Measurements from ENCODE around the gene RXFP2. TPM values are rescaled to one million over a fixed set of nuclear protein-coding genes. Genes with fewer than 3 reads are reported as not detected.

RXFP2 gene
- total RNA-seq, 4 donors from 2014 or later = 0.19 to 0.44 TPM; not detected in 2

GRCh38 chr13:31814536-31814935 lies 75.2 kb downstream of the RXFP2 start:
- no peak overlapping the region for H3K4me3 ChIP-seq (ENCODE audit: low read depth, poor library complexity, severe bottlenecking)
- WGBS, 2 donors = 85 to 88% methylated on average over 5 of the region's 5 CpGs
- DNase-seq (ENCODE audit: low spot score in 2 of 2) = no peak
- TF ChIP-seq POLR2A (IDR thresholded peaks at IDR 0.05) = no peak
- TF ChIP-seq, protein P1, sequence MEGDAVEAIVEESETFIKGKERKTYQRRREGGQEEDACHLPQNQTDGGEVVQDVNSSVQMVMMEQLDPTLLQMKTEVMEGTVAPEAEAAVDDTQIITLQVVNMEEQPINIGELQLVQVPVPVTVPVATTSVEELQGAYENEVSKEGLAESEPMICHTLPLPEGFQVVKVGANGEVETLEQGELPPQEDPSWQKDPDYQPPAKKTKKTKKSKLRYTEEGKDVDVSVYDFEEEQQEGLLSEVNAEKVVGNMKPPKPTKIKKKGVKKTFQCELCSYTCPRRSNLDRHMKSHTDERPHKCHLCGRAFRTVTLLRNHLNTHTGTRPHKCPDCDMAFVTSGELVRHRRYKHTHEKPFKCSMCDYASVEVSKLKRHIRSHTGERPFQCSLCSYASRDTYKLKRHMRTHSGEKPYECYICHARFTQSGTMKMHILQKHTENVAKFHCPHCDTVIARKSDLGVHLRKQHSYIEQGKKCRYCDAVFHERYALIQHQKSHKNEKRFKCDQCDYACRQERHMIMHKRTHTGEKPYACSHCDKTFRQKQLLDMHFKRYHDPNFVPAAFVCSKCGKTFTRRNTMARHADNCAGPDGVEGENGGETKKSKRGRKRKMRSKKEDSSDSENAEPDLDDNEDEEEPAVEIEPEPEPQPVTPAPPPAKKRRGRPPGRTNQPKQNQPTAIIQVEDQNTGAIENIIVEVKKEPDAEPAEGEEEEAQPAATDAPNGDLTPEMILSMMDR (IDR thresholded peaks at IDR 0.05) = no peak
- intact Hi-C loops (cut with DNase I; ENCODE audit: low total_unique reads) = no loop called here

- 3 to 45% methylated on average over 1 of the region's 1 CpG for WGBS, 2 donors
- H3K4me3 ChIP-seq (ENCODE audit: low read depth, poor library complexity, severe bottlenecking) = no peak overlapping the region
- DNase-seq (ENCODE audit: low spot score in 2 of 2) = no peak
- TF ChIP-seq, protein P1 (IDR thresholded peaks at IDR 0.05) = no peak
- no peak for TF ChIP-seq POLR2A (IDR thresholded peaks at IDR 0.05)
- intact Hi-C loops (cut with DNase I; ENCODE audit: low total_unique reads) = no loop called here
Measured at GRCh38 chr13:31815361-31816144, 76.2 kb downstream of the RXFP2 start.

DNA sequence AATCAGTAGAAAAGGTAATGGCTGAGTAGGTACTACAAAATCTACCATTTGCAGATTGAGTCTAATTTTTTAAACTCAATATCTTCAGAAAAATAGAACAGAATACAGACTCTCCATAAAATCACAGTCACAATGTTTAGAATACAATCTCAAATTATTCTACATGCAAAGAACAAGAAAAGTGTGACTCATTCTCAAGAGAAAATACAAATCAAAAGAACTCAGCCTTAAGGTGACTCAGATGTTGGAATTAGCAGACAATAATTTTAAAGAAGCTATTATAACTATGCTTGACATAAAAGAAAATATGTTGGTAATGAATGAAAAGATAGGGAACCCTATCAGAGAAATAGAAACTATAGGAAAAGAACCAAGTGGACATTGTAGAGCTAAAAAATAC lies 78.9 kb downstream of the RXFP2 start:
- no peak overlapping the region for H3K4me3 ChIP-seq (ENCODE audit: low read depth, poor library complexity, severe bottlenecking)
- intact Hi-C loops (cut with DNase I; ENCODE audit: low total_unique reads) = no loop called here
- TF ChIP-seq POLR2A (IDR thresholded peaks at IDR 0.05) = no peak
- TF ChIP-seq, protein P1 (IDR thresholded peaks at IDR 0.05) = no peak
- no peak for DNase-seq (ENCODE audit: low spot score in 2 of 2)

GRCh38 chr13:31824705-31825517 lies 85.6 kb downstream of the RXFP2 start:
- intact Hi-C loops (cut with DNase I; ENCODE audit: low total_unique reads) = no loop called here
- TF ChIP-seq, protein P1 (IDR thresholded peaks at IDR 0.05) = no peak
- no peak for TF ChIP-seq POLR2A (IDR thresholded peaks at IDR 0.05)
- H3K4me3 ChIP-seq (ENCODE audit: low read depth, poor library complexity, severe bottlenecking) = no peak overlapping the region
- DNase-seq (ENCODE audit: low spot score in 2 of 2) = no peak
- WGBS, 2 donors = 85 to 98% methylated on average over 3 of the region's 3 CpGs

- TF ChIP-seq POLR2A (IDR thresholded peaks at IDR 0.05) = no peak
- TF ChIP-seq, protein P1 (IDR thresholded peaks at IDR 0.05) = no peak
- DNase-seq (ENCODE audit: low spot score in 2 of 2) = no peak
- intact Hi-C loops (cut with DNase I; ENCODE audit: low total_unique reads) = no loop called here
- 81 to 88% methylated on average over 4 of the region's 4 CpGs for WGBS, 2 donors
- H3K4me3 ChIP-seq (ENCODE audit: low read depth, poor library complexity, severe bottlenecking) = no peak overlapping the region
Measured at GRCh38 chr13:31826521-31826920, 87.2 kb downstream of the RXFP2 start.

Measured in lower leg skin (tissue), 4 donors.